Adrenal gland (tissue), 12 donors: ENCODE measurements around the gene PPP2R5C. TPM values are rescaled to one million over a fixed set of nuclear protein-coding genes. Genes with fewer than 3 reads are reported as not detected.

Experiments used
- DNase-seq, 7 donors: peaks; one replicate each; pipeline ENCODE4 v3.0.0-alpha.2; 2019 to 2020
- H3K27ac ChIP-seq, 5 donors: fragments of 200-600 bp; sonication (generic) in 4 of 5; 1 replicate in 3 of 5; 2 replicates in 2 of 5; pipeline versions ENCODE4 v1.5.1 to v1.8.0; 2016 to 2020; ENCODE audit warnings: mild to moderate bottlenecking in 1 of 5
- H3K27me3 ChIP-seq: fragments of 200-600 bp; 2 replicates; pipeline ENCODE4 v1.8.0; 2021
- H3K36me3 ChIP-seq, 2 donors: fragments of 200-600 bp; replicated peaks in 1 of 2; 1 replicate in 1 of 2; 2 replicates in 1 of 2; pipeline versions ENCODE4 v1.5.1 to v1.8.0; 2018 to 2022
- H3K4me1 ChIP-seq, 2 donors: fragments of 200-600 bp; replicated peaks in 1 of 2; 1 replicate in 1 of 2; 2 replicates in 1 of 2; pipeline versions ENCODE4 v1.5.1 to v1.8.0; 2018 to 2021
- H3K4me3 ChIP-seq, 4 donors: fragments of 200-600 bp; sonication (generic) in 3 of 4; one replicate each; pipeline ENCODE4 v1.5.1; 2016 to 2018
- H3K9me3 ChIP-seq, 3 donors: fragments of 200-600 bp; sonication (generic) in 1 of 3; replicated peaks in 1 of 3; 1 replicate in 2 of 3; 2 replicates in 1 of 3; pipeline versions ENCODE4 v1.5.1 to v1.8.0; 2016 to 2021
- CTCF ChIP-seq, 6 experiments: fragments of 450-650 bp in 4 of 6; fragments of 200-600 bp in 2 of 6; sonication (generic) in 1 of 6; IDR thresholded peaks; 1 replicate in 5 of 6; 2 replicates in 1 of 6; pipeline versions ENCODE4 v1.5.1 to v1.8.0; 2016 to 2021; ENCODE audit warnings: antibody characterized with exemption in 6 of 6, mild to moderate bottlenecking in 2 of 6, moderate library complexity in 1 of 6
- POLR2A ChIP-seq, 2 donors: fragments of 450-650 bp; IDR thresholded peaks; one replicate each; pipeline ENCODE4 v1.6.1; 2017; ENCODE audit warnings: antibody characterized with exemption in 2 of 2, mild to moderate bottlenecking in 2 of 2, moderate library complexity in 1 of 2
- WGBS, 4 donors: extraction: QIAGEN DNeasy Blood & Tissue Kit in 2 of 4; methylation state at CpG; one replicate each; pipeline versions ENCODE4 v1.1.5 to v1.1.7; 2013 to 2017; 5-methylcytosine and 5-hydroxymethylcytosine counted together
- intact Hi-C, 2 donors: fragments of 100-400 bp; cut with DNase I; formaldehyde crosslinking; loops; one replicate each; pipeline versions ENCODE4 v1.14.1 to v1.15.0; 2022 to 2023
- polyA plus RNA-seq, 3 donors: library from polyadenylated mRNA; stranded (reverse); fragments of 200-250 nt in 2 of 3; fragments of 350-450 nt in 1 of 3; fragmentation: Illumina TruSeq in 1 of 3; extraction: RNeasy Lipid Tissue Mini Kit (QIAGEN cat#74804) in 1 of 3; gene quantifications; one replicate each; pipeline ENCODE4 v1.2.3, GENCODE V29; 2013 to 2014
- total RNA-seq, 9 donors: library from RNA; depleted of rRNA in 4 of 9; stranded (reverse); fragments of >200 nt in 4 of 9; fragments of 120-200 nt in 1 of 9; fragmentation: NEBNext Ultra II Directional in 1 of 9; extraction: Animal tissue kit (Norgen Biotek cat#: 25700) in 1 of 9; gene quantifications; one replicate each; pipeline versions ENCODE4 v1.1.0 to v1.2.4, GENCODE V29; 2013 to 2023
- donor health status: healthy with polysubstance abuse.
- donor health status: Bipolar disorder and iron deficiency.
- donor health status: DM: yes; HTN: yes; CAD: no.
- donor health status: DM: no; HTN: no; CAD: no.
- donor health status: DM: no; HTN: no; CAD: no.
- donor health status: DM: yes; HTN: yes; CAD: no.

Gene PPP2R5C
- total and polyA plus RNA-seq, 12 donors: 66.5 to 216 (median 134) TPM

- WGBS, 4 donors: 93 to 98% (median 96%) methylated on average over 21 to 22 of the region's 22 CpGs
- DNase-seq: no peak
- TF ChIP-seq CTCF (IDR thresholded peaks at IDR 0.05) (no peak), POLR2A (IDR thresholded peaks at IDR 0.05) (no peak)
- Histone ChIP-seq H3K9me3 (no peaks in the 10 kb centered on the region), H3K27ac (no peak overlapping the region), H3K27me3 (no peaks in the 10 kb centered on the region), H3K36me3 (peaks cover 0 to 47% of the 10 kb centered on the region in 2 donors), H3K4me3 (no peak overlapping the region), H3K4me1 (peaks cover 13 to 20% of the 10 kb centered on the region in 2 donors)
- intact Hi-C loops: loop anchor here (10.0 kb wide), 1 partner anchor 108 kb away; no protein-coding TSS in a partner anchor
Observed at GRCh38 chr14:101882141-101882935, 120.8 kb downstream of the PPP2R5C start.

GRCh38 chr14:101884089-101884933 lies 122.8 kb downstream of the PPP2R5C start:
- no peaks in the 10 kb centered on the region for H3K27me3 ChIP-seq
- TF ChIP-seq CTCF (IDR thresholded peaks at IDR 0.05): no peak
- TF ChIP-seq POLR2A (IDR thresholded peaks at IDR 0.05): no peak
- peaks cover 0 to 64% of the 10 kb centered on the region in 2 donors for H3K36me3 ChIP-seq
- WGBS, 4 donors: 95 to 97% (median 95%) methylated on average over 17 of the region's 17 CpGs
- no peak overlapping the region for H3K27ac ChIP-seq
- no peak overlapping the region for H3K4me3 ChIP-seq
- no peak for DNase-seq
- H3K9me3 ChIP-seq: no peaks in the 10 kb centered on the region
- H3K4me1 ChIP-seq: peaks cover 0 to 4% of the 10 kb centered on the region in 2 donors
- intact Hi-C loops: loop anchor here (10.0 kb wide), 1 partner anchor 110 kb away; no protein-coding TSS in a partner anchor

- Histone ChIP-seq H3K27me3 (no peaks in the 10 kb centered on the region), H3K27ac (no peak overlapping the region), H3K4me1 (no peaks in the 10 kb centered on the region), H3K36me3 (peaks cover 0 to 65% of the 10 kb centered on the region in 2 donors), H3K4me3 (no peak overlapping the region), H3K9me3 (no peaks in the 10 kb centered on the region)
- 88 to 96% (median 94%) methylated on average over 20 to 24 of the region's 24 CpGs for WGBS, 4 donors
- TF ChIP-seq POLR2A (IDR thresholded peaks at IDR 0.05) (no peak), CTCF (IDR thresholded peaks at IDR 0.05) (no peak)
- intact Hi-C loops: loop anchor here (10.0 kb wide), 1 partner anchor 110 kb away; no protein-coding TSS in a partner anchor
- DNase-seq: no peak
Observed at GRCh38 chr14:101884934-101885576, 123.5 kb downstream of the PPP2R5C start.
